Umbilical cord (tissue), 2 donors: ENCODE results near the gene KLHL40. TPM values are rescaled to one million over a fixed set of nuclear protein-coding genes. Genes with fewer than 3 reads are reported as not detected.

Experiments used
- DNase-seq: peaks from one replicate; pipeline ENCODE4 v3.0.0-alpha.2; 2015; ENCODE audit warnings: low spot score
- total RNA-seq: library from RNA; depleted of rRNA; stranded (reverse); fragments of >200 nt; gene quantifications from one replicate; pipeline ENCODE4 v1.2.3, GENCODE V29; 2014; ENCODE audit warnings: low replicate concordance; ENCODE audit not compliant: insufficient read depth

The KLHL40 gene
- total RNA-seq, 1 donor from 2014 or later: not detected

GRCh38 chr3:42657675-42658074, 27.7 kb upstream of the KLHL40 start:
- no peak for DNase-seq

- no peak for DNase-seq
Measured at GRCh38 chr3:42658091-42658770, 27.1 kb upstream of the KLHL40 start.

- no peak for DNase-seq
Measured at GRCh38 chr3:42658771-42659390, 26.5 kb upstream of the KLHL40 start.

- DNase-seq: no peak
Measured at GRCh38 chr3:42659451-42660130, 25.7 kb upstream of the KLHL40 start.

GRCh38 chr3:42660131-42660715, 25.1 kb upstream of the KLHL40 start:
- DNase-seq: no peak

GRCh38 chr3:42660898-42661297, 24.4 kb upstream of the KLHL40 start:
- DNase-seq: no peak

- no peak for DNase-seq
Measured at GRCh38 chr3:42661593-42662022, 23.7 kb upstream of the KLHL40 start.

- no peak for DNase-seq
Measured at GRCh38 chr3:42662037-42662812, 23.1 kb upstream of the KLHL40 start.

- no peak for DNase-seq
Measured at GRCh38 chr3:42662813-42663535, 22.4 kb upstream of the KLHL40 start.

GRCh38 chr3:42663581-42664437, 21.5 kb upstream of the KLHL40 start:
- DNase-seq: no peak

- no peak for DNase-seq
Measured at GRCh38 chr3:42664438-42664803, 20.9 kb upstream of the KLHL40 start.

- no peak for DNase-seq
Measured at GRCh38 chr3:42665050-42665878, 20.1 kb upstream of the KLHL40 start.

GRCh38 chr3:42666022-42666421, 19.3 kb upstream of the KLHL40 start:
- DNase-seq: no peak

- no peak for DNase-seq
Measured at GRCh38 chr3:42666577-42666998, 18.7 kb upstream of the KLHL40 start.

- no peak for DNase-seq
Measured at GRCh38 chr3:42667096-42667522, 18.2 kb upstream of the KLHL40 start.

- DNase-seq: no peak
Measured at GRCh38 chr3:42667523-42668412, 17.6 kb upstream of the KLHL40 start.

- DNase-seq: no peak
Measured at GRCh38 chr3:42668413-42668760, 16.9 kb upstream of the KLHL40 start.

GRCh38 chr3:42668793-42669217, 16.5 kb upstream of the KLHL40 start:
- no peak for DNase-seq
